HG02588 (cell line): ENCODE measurements around the gene HOXA13.

Experiments
- ATAC-seq: cut with Tn5 transposase; IDR thresholded peaks from one replicate; pipeline ENCODE4 v1.9.1; 2021; ENCODE audit warnings: mild to moderate bottlenecking, moderate library complexity; ENCODE audit not compliant: unreplicated experiment

Gene HOXA13

GRCh38 chr7:27199849-27200760 is at the start of gene HOXA13:
Gene HOXA13 (minus strand): TSS chr7:27200091. CDS start chr7:27200077, 14 bp downstream.
- ATAC-seq, result peak; percentile 40

- no peak for ATAC-seq
Measured at GRCh38 chr7:27248911-27249723, 49.2 kb upstream of the HOXA13 start.

GRCh38 chr7:27248427-27248806 is 48.5 kb upstream of the HOXA13 start:
- ATAC-seq, result no peak

GRCh38 chr7:27247452-27248426 is 47.8 kb upstream of the HOXA13 start:
- ATAC-seq, result no peak

GRCh38 chr7:27247000-27247399 is 47.1 kb upstream of the HOXA13 start:
- ATAC-seq, result no peak

GRCh38 chr7:27245798-27246691 is 46.2 kb upstream of the HOXA13 start:
- no peak for ATAC-seq

GRCh38 chr7:27245124-27245797 is 45.4 kb upstream of the HOXA13 start:
- no peak for ATAC-seq

GRCh38 chr7:27244488-27245123 is 44.7 kb upstream of the HOXA13 start:
- ATAC-seq, result no peak

GRCh38 chr7:27243340-27244163 is 43.7 kb upstream of the HOXA13 start:
- no peak for ATAC-seq

GRCh38 chr7:27242555-27243339 is 42.9 kb upstream of the HOXA13 start, which contains the start of gene EVX1:
Gene EVX1 (plus strand): TSS chr7:27242802. CDS start chr7:27243031, 229 bp downstream.
- no peak for ATAC-seq

- no peak for ATAC-seq
Measured at GRCh38 chr7:27242154-27242553, 42.3 kb upstream of the HOXA13 start.

- ATAC-seq, result no peak
Measured at GRCh38 chr7:27241189-27242056, 41.5 kb upstream of the HOXA13 start.

GRCh38 chr7:27240015-27240731 is 40.3 kb upstream of the HOXA13 start:
- no peak for ATAC-seq

GRCh38 chr7:27239387-27240014 is 39.6 kb upstream of the HOXA13 start:
- ATAC-seq, result no peak

GRCh38 chr7:27238979-27239386 is 39.1 kb upstream of the HOXA13 start:
- ATAC-seq, result no peak
